HUES64 (cell line): ENCODE measurements around the gene HSPA1L.

Experiments used
- H3K27ac ChIP-seq: 2 replicates; pipeline ENCODE4 v1.7.0; 2013; ENCODE audit warnings: low read depth, low read length, inconsistent platforms
- H3K27me3 ChIP-seq: 2 replicates; pipeline ENCODE4 v1.6.1; 2013; ENCODE audit warnings: mild to moderate bottlenecking, low read length; ENCODE audit not compliant: insufficient read depth
- H3K36me3 ChIP-seq: 2 replicates; pipeline ENCODE4 v1.6.1; 2013; ENCODE audit warnings: mild to moderate bottlenecking, low read length; ENCODE audit not compliant: insufficient read depth
- H3K4me1 ChIP-seq: 2 replicates; pipeline ENCODE4 v1.6.1; 2013; ENCODE audit warnings: mild to moderate bottlenecking, low read length, moderate library complexity; ENCODE audit not compliant: insufficient read depth
- H3K4me3 ChIP-seq: 2 replicates; pipeline ENCODE4 v1.5.1; 2013; ENCODE audit warnings: mild to moderate bottlenecking, low read length, moderate library complexity
- H3K9ac ChIP-seq: 2 replicates; pipeline ENCODE4 v1.6.1; 2013; ENCODE audit warnings: mild to moderate bottlenecking, low read depth, low read length
- H3K9me3 ChIP-seq: 2 replicates; pipeline ENCODE4 v1.6.1; 2013; ENCODE audit warnings: low read depth, low read length; ENCODE audit not compliant: insufficient read depth
- WGBS: fragments of 150-250, 120-280 bp; methylation state at CpG from one replicate; pipeline ENCODE4 v1.1.7; 2013; ENCODE audit warnings: missing lambda C conversion rate; 5-methylcytosine and 5-hydroxymethylcytosine counted together

Gene HSPA1L

DNA sequence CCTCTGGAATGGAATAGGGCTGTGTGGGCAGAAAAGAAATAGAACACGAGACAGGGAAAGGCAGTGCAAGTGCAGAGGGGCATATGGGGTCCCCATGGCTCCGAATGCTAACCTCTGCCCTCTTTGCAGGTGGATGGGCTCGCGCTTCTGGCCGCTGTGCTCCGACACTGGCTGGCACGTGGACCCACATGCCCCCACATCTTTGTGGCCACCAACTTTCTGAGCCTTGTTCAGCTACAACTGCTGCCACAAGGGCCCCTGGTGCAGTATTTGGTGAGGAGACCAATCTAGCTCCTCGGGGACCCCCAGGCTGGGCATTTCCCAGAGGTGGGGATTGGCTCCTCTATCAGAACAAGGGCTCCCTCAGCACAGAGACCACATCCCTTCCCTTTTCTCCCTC lies 53.7 kb downstream of the HSPA1L start:
- Histone ChIP-seq H3K27ac (no peak overlapping the region), H3K36me3 (peaks cover 36% of the 10 kb centered on the region; the same call in 1 of the 2 replicates), H3K4me1 (peaks cover 4% of the 10 kb centered on the region; the same call in 1 of the 2 replicates), H3K9ac (no peak overlapping the region), H3K27me3 (no peaks in the 10 kb centered on the region), H3K4me3 (no peak overlapping the region), H3K9me3 (no peaks in the 10 kb centered on the region)
- 96% methylated on average over 8 of the region's 8 CpGs for WGBS

- H3K9ac ChIP-seq: no peak overlapping the region
- no peak overlapping the region for H3K4me3 ChIP-seq
- H3K4me1 ChIP-seq: peaks cover 4% of the 10 kb centered on the region; the same call in 1 of the 2 replicates
- WGBS: 97% methylated on average over 5 of the region's 5 CpGs
- H3K27ac ChIP-seq: no peak overlapping the region
- H3K9me3 ChIP-seq: no peaks in the 10 kb centered on the region
- H3K36me3 ChIP-seq: peaks cover 36% of the 10 kb centered on the region; the same call in 1 of the 2 replicates
- H3K27me3 ChIP-seq: no peaks in the 10 kb centered on the region
Measured at GRCh38 chr6:31760790-31761189, 54.3 kb downstream of the HSPA1L start.
